ENCODE results near the gene ERFL.

- no peak for TF ChIP-seq MXI1 (IDR thresholded peaks at IDR 0.05; ENCODE audit: borderline replicate concordance, low read depth, low read length)
- TF ChIP-seq CTCF (conservative IDR thresholded peaks at IDR 0.05; ENCODE audit: low read depth, low read length): no peak
- no peak for TF ChIP-seq RAD21 (IDR thresholded peaks at IDR 0.05; ENCODE audit: low read length)
- no peak for TF ChIP-seq USF2 (IDR thresholded peaks at IDR 0.05; ENCODE audit: low read depth, low read length)
- no peak for TF ChIP-seq POLR2A (IDR thresholded peaks at IDR 0.05; ENCODE audit: low read depth, low read length)
- no peak for TF ChIP-seq CHD1 (IDR thresholded peaks at IDR 0.05; ENCODE audit: low read depth, low read length)
- TF ChIP-seq SMC3 (IDR thresholded peaks at IDR 0.05; ENCODE audit: low read depth, low read length): no peak
These were observed 21.2 kb downstream of the ERFL start for GRCh38 chr19:41906916-41907680.

Measured in IMR-90 (cell line).